Neuronal stem cell (in vitro differentiated cells): Measurements from ENCODE around the gene ADAM8.

Experiments used
- DNase-seq: peaks from one replicate; pipeline ENCODE4 v3.0.0-alpha.2; 2013; ENCODE audit warnings: low spot score
- H2AFZ ChIP-seq: one replicate; pipeline ENCODE4 v1.6.1; 2013; ENCODE audit warnings: mild to moderate bottlenecking, low read length, inconsistent platforms
- H2AK5ac ChIP-seq: 2 replicates; pipeline ENCODE4 v1.6.1; 2013; ENCODE audit warnings: low read depth, mild to moderate bottlenecking, inconsistent platforms, low read length, moderate library complexity, mixed read lengths
- H2BK120ac ChIP-seq: 2 replicates; pipeline ENCODE4 v1.6.1; 2013; ENCODE audit warnings: low read depth, mild to moderate bottlenecking, inconsistent platforms, low read length, moderate library complexity, mixed read lengths
- H2BK12ac ChIP-seq: one replicate; pipeline ENCODE4 v1.6.1; 2013; ENCODE audit warnings: low read length, inconsistent platforms
- H2BK15ac ChIP-seq: 2 replicates; pipeline ENCODE4 v1.6.1; 2013; ENCODE audit warnings: mild to moderate bottlenecking, low read length, inconsistent platforms, mixed read lengths
- H2BK5ac ChIP-seq: one replicate; pipeline ENCODE4 v1.6.1; 2013; ENCODE audit warnings: inconsistent platforms, mild to moderate bottlenecking, low read length, moderate library complexity
- H3K14ac ChIP-seq: one replicate; pipeline ENCODE4 v1.6.1; 2013; ENCODE audit warnings: low read length, inconsistent platforms
- H3K18ac ChIP-seq: 2 replicates; pipeline ENCODE4 v1.6.1; 2013; ENCODE audit warnings: low read length, inconsistent platforms
- H3K23ac ChIP-seq: 2 replicates; pipeline ENCODE4 v1.6.1; 2013; ENCODE audit warnings: low read depth, mild to moderate bottlenecking, mixed read lengths, low read length, inconsistent platforms; ENCODE audit not compliant: poor library complexity
- H3K27ac ChIP-seq: replicated peaks from 3 replicates; pipeline ENCODE4 v1.5.1; 2013; ENCODE audit warnings: low read length, inconsistent platforms
- H3K27me3 ChIP-seq, 3 experiments: 2 replicates each; pipeline ENCODE4 v1.6.1; 2013; ENCODE audit warnings: low read length in 3 of 3, mild to moderate bottlenecking in 2 of 3, inconsistent platforms in 1 of 3, low read depth in 1 of 3, mixed read lengths in 1 of 3, moderate library complexity in 1 of 3; ENCODE audit not compliant: control insufficient read depth in 3 of 3, insufficient read depth in 3 of 3
- H3K36me3 ChIP-seq, 2 donors: replicated peaks in 1 of 2; 2 replicates each; pipeline ENCODE4 v1.6.1; 2013; ENCODE audit warnings: low read length in 2 of 2; ENCODE audit not compliant: control insufficient read depth in 2 of 2, insufficient read depth in 2 of 2
- H3K4ac ChIP-seq: 2 replicates; pipeline ENCODE4 v1.6.1; 2013; ENCODE audit warnings: inconsistent platforms, mild to moderate bottlenecking, low read length, moderate library complexity
- H3K4me1 ChIP-seq, 2 donors: 1 replicate in 1 of 2; 2 replicates in 1 of 2; pipeline ENCODE4 v1.6.1; 2013; ENCODE audit warnings: low read length in 2 of 2, low read depth in 1 of 2; ENCODE audit not compliant: control insufficient read depth in 2 of 2, insufficient read depth in 1 of 2
- H3K4me2 ChIP-seq: one replicate; pipeline ENCODE4 v1.6.1; 2013; ENCODE audit warnings: mild to moderate bottlenecking, low read length, inconsistent platforms; ENCODE audit not compliant: insufficient read depth, poor library complexity, severe bottlenecking
- H3K4me3 ChIP-seq, 2 donors: 2 replicates each; pipeline ENCODE4 v1.5.1; 2013; ENCODE audit warnings: low read length in 2 of 2, mild to moderate bottlenecking in 2 of 2, inconsistent platforms in 1 of 2, moderate library complexity in 1 of 2
- H3K79me1 ChIP-seq: one replicate; pipeline ENCODE4 v1.6.1; 2013; ENCODE audit warnings: low read depth, mild to moderate bottlenecking, inconsistent platforms, low read length, moderate library complexity
- H3K9ac ChIP-seq: one replicate; pipeline ENCODE4 v1.6.1; 2013; ENCODE audit warnings: mild to moderate bottlenecking, low read depth, low read length, inconsistent platforms; ENCODE audit not compliant: poor library complexity
- H3K9me3 ChIP-seq, 2 donors: replicated peaks in 1 of 2; 2 replicates each; pipeline versions ENCODE3 to v1.6.1; 2013; ENCODE audit warnings: low read length in 2 of 2, mild to moderate bottlenecking in 2 of 2, inconsistent platforms in 1 of 2, low read depth in 1 of 2, mixed read lengths in 1 of 2, moderate library complexity in 1 of 2; ENCODE audit not compliant: control insufficient read depth in 2 of 2, insufficient read depth in 1 of 2
- H4K8ac ChIP-seq: one replicate; pipeline ENCODE4 v1.6.1; 2013; ENCODE audit warnings: low read depth, mild to moderate bottlenecking, inconsistent platforms, low read length, moderate library complexity
- H4K91ac ChIP-seq: one replicate; pipeline ENCODE4 v1.6.1; 2013; ENCODE audit warnings: low read length, low read depth, mild to moderate bottlenecking, inconsistent platforms; ENCODE audit not compliant: poor library complexity
- WGBS, 2 donors: extraction: QIAGEN DNeasy Blood & Tissue Kit; methylation state at CpG; one replicate each; pipeline ENCODE4 v1.1.7; 2013; ENCODE audit warnings: missing lambda C conversion rate in 2 of 2, mixed read lengths in 1 of 2; ENCODE audit not compliant: insufficient read length in 2 of 2, insufficient replicate concordance in 1 of 2; ENCODE audit errors: extremely low coverage in 2 of 2; 5-methylcytosine and 5-hydroxymethylcytosine counted together

ADAM8 gene

GRCh38 chr10:133289761-133290160 lies 13.1 kb upstream of the ADAM8 start:
- no CpG with 5 or more reads among the region's 24 CpGs for WGBS, 2 donors
- H3K4me1 ChIP-seq = no peaks in the 10 kb centered on the region
- H3K27ac ChIP-seq = no peak overlapping the region

GRCh38 chr10:133287832-133288500 lies 11.3 kb upstream of the ADAM8 start:
- Histone ChIP-seq H2BK5ac (peak overlapping the region; percentile 53), H3K14ac (no peak overlapping the region), H3K4me2 (no peak overlapping the region), H2BK12ac (no peak overlapping the region), H3K27ac (no peak overlapping the region), H2BK15ac (no peak overlapping the region), H3K4me3 (no peak overlapping the region), H2AK5ac (no peak overlapping the region), H2BK120ac (no peak overlapping the region), H2AFZ (no peak overlapping the region), H3K36me3 (peaks cover 46 to 82% of the 10 kb centered on the region in 2 donors), H3K9ac (no peak overlapping the region), H3K27me3 (no peaks in the 10 kb centered on the region), H3K79me1 (peaks cover 10% of the 10 kb centered on the region), H3K18ac (no peak overlapping the region), H3K23ac (no peak overlapping the region), H4K8ac (no peak overlapping the region), H3K9me3 (no peaks in the 10 kb centered on the region), H4K91ac (no peak overlapping the region), H3K4me1 (no peaks in the 10 kb centered on the region), H3K4ac (no peak overlapping the region)
- DNase-seq = no peak
- WGBS, 2 donors = no CpG with 5 or more reads among the region's 46 CpGs

More at GRCh38 chr10:133289761-133290160, 13.1 kb upstream of the ADAM8 start:
- no peak overlapping the region for H3K4me2 ChIP-seq
- no peak overlapping the region for H3K14ac ChIP-seq
- H3K79me1 ChIP-seq = peaks cover 9% of the 10 kb centered on the region
- no peaks in the 10 kb centered on the region for H3K9me3 ChIP-seq
- H3K36me3 ChIP-seq = peaks cover 47 to 82% of the 10 kb centered on the region in 2 donors
- H4K8ac ChIP-seq = peak overlapping the region; percentile 17
- no peak overlapping the region for H2BK12ac ChIP-seq
- H2BK15ac ChIP-seq = no peak overlapping the region
- H4K91ac ChIP-seq = no peak overlapping the region
- H3K18ac ChIP-seq = no peak overlapping the region
- H3K27me3 ChIP-seq = no peaks in the 10 kb centered on the region
- H2BK120ac ChIP-seq = no peak overlapping the region
- no peak overlapping the region for H3K4me3 ChIP-seq
- no peak overlapping the region for H2AFZ ChIP-seq
- H3K9ac ChIP-seq = no peak overlapping the region
- H2AK5ac ChIP-seq = no peak overlapping the region
- no peak overlapping the region for H2BK5ac ChIP-seq
- no peak for DNase-seq
- H3K4ac ChIP-seq = no peak overlapping the region
- no peak overlapping the region for H3K23ac ChIP-seq

- H2BK120ac ChIP-seq = no peak overlapping the region
- no peak for DNase-seq
- no peak overlapping the region for H3K23ac ChIP-seq
- no peak overlapping the region for H4K91ac ChIP-seq
- H2AK5ac ChIP-seq = no peak overlapping the region
- H2BK12ac ChIP-seq = no peak overlapping the region
- H3K14ac ChIP-seq = no peak overlapping the region
- H3K4me2 ChIP-seq = no peak overlapping the region
- H2AFZ ChIP-seq = no peak overlapping the region
- H3K27me3 ChIP-seq = no peaks in the 10 kb centered on the region
- H3K4ac ChIP-seq = no peak overlapping the region
- H3K79me1 ChIP-seq = peaks cover 10% of the 10 kb centered on the region
- H3K4me3 ChIP-seq = no peak overlapping the region
- no peak overlapping the region for H4K8ac ChIP-seq
- no peak overlapping the region for H3K27ac ChIP-seq
- H3K9me3 ChIP-seq = no peaks in the 10 kb centered on the region
- no peaks in the 10 kb centered on the region for H3K4me1 ChIP-seq
- no peak overlapping the region for H3K9ac ChIP-seq
- H3K36me3 ChIP-seq = peaks cover 51 to 91% of the 10 kb centered on the region in 2 donors
- no peak overlapping the region for H3K18ac ChIP-seq
- H2BK15ac ChIP-seq = no peak overlapping the region
- WGBS, 2 donors = no CpG with 5 or more reads among the region's 18 CpGs
- H2BK5ac ChIP-seq = no peak overlapping the region
These were observed 9.7 kb upstream of the ADAM8 start for GRCh38 chr10:133286366-133286765.

GRCh38 chr10:133285217-133285616 lies 8.5 kb upstream of the ADAM8 start:
- no peak overlapping the region for H3K18ac ChIP-seq
- H2BK120ac ChIP-seq = no peak overlapping the region
- no CpG with 5 or more reads among the region's 36 CpGs for WGBS, 2 donors
- no peak overlapping the region for H2BK12ac ChIP-seq
- H2AK5ac ChIP-seq = no peak overlapping the region
- peaks cover 47 to 92% of the 10 kb centered on the region in 2 donors for H3K36me3 ChIP-seq
- H3K4me2 ChIP-seq = no peak overlapping the region
- H2AFZ ChIP-seq = no peak overlapping the region
- no peak overlapping the region for H3K27ac ChIP-seq
- peaks cover 10% of the 10 kb centered on the region for H3K79me1 ChIP-seq
- no peaks in the 10 kb centered on the region for H3K4me1 ChIP-seq
- peak overlapping the region; percentile 44 for H3K9ac ChIP-seq
- no peak overlapping the region for H4K91ac ChIP-seq
- no peak overlapping the region for H4K8ac ChIP-seq
- no peaks in the 10 kb centered on the region for H3K27me3 ChIP-seq
- H3K23ac ChIP-seq = no peak overlapping the region
- no peak for DNase-seq
- no peak overlapping the region for H3K4me3 ChIP-seq
- no peak overlapping the region for H2BK15ac ChIP-seq
- H3K14ac ChIP-seq = no peak overlapping the region
- H3K9me3 ChIP-seq = no peaks in the 10 kb centered on the region
- H3K4ac ChIP-seq = no peak overlapping the region
- H2BK5ac ChIP-seq = peak overlapping the region; percentile 39
